Activated CD4-positive, alpha-beta T cell treated with anti-CD3 and anti-CD28 coated beads, Interleukin-2, Interleukin-4, amounts not matched to agents 100 ng/mL and 50 ng/mL, durations not matched to agents 16 hours and 8 hours (primary cell): ENCODE data around the gene RTL3.
A peak's percentile ranks its signal among the peaks of the same experiment; 100 is the strongest.
"Not testable (repeated sequence)": the region's sequence is repeated elsewhere in the genome, so short reads cannot be mapped to it uniquely, and the experiment has no call there.

Experiments used
- DNase-seq: peaks from one replicate; pipeline ENCODE4 v3.0.0-alpha.2; 2020; ENCODE audit warnings: low spot score

Gene RTL3

GRCh38 chrX:78658845-78659744 is at the start of gene RTL3:
Gene RTL3 (minus strand): TSS chrX:78659328. CDS start chrX:78658420, 908 bp downstream.
- DNase-seq, result peak; percentile 10

- DNase-seq, result no peak
Measured at GRCh38 chrX:78708816-78709215, 49.7 kb upstream of the RTL3 start.

GRCh38 chrX:78708262-78708661 is 49.1 kb upstream of the RTL3 start:
- DNase-seq, result peak; percentile 7

GRCh38 chrX:78706071-78706470 is 46.9 kb upstream of the RTL3 start:
- DNase-seq, result no peak

- DNase-seq, result no peak
Measured at GRCh38 chrX:78693536-78693935, 34.4 kb upstream of the RTL3 start.

- DNase-seq, result no peak
Measured at GRCh38 chrX:78693012-78693411, 33.9 kb upstream of the RTL3 start.

- DNase-seq, result no peak
Measured at GRCh38 chrX:78687586-78687985, 28.5 kb upstream of the RTL3 start.

- no peak for DNase-seq
Measured at GRCh38 chrX:78673246-78673645, 14.1 kb upstream of the RTL3 start.

GRCh38 chrX:78665342-78665741 is 6.2 kb upstream of the RTL3 start:
- DNase-seq, result no peak

GRCh38 chrX:78661836-78662235 is 2.7 kb upstream of the RTL3 start:
- DNase-seq, result no peak

- no peak for DNase-seq
Measured at GRCh38 chrX:78659955-78660354, 827 bp upstream of the RTL3 start.

- no peak for DNase-seq
Measured at GRCh38 chrX:78658414-78658813, 714 bp downstream of the RTL3 start.

GRCh38 chrX:78655642-78656041 is 3.5 kb downstream of the RTL3 start:
- DNase-seq, result no peak

- peak; percentile 40 for DNase-seq
Measured at GRCh38 chrX:78653118-78653822, 5.9 kb downstream of the RTL3 start.

- DNase-seq, result peak; percentile 71
Measured at GRCh38 chrX:78650906-78651437, 8.2 kb downstream of the RTL3 start.

GRCh38 chrX:78643874-78644273 is 15.3 kb downstream of the RTL3 start:
- DNase-seq, result no peak

GRCh38 chrX:78643096-78643495 is 16.0 kb downstream of the RTL3 start:
- no peak for DNase-seq

- not testable (repeated sequence) for DNase-seq
Measured at GRCh38 chrX:78636096-78636495, 23.0 kb downstream of the RTL3 start.

- no peak for DNase-seq
Measured at GRCh38 chrX:78624962-78625909, 33.9 kb downstream of the RTL3 start.

GRCh38 chrX:78624426-78624825 is 34.7 kb downstream of the RTL3 start:
- no peak for DNase-seq

- DNase-seq, result no peak
Measured at GRCh38 chrX:78622831-78623230, 36.3 kb downstream of the RTL3 start.

- DNase-seq, result no peak
Measured at GRCh38 chrX:78619834-78620233, 39.3 kb downstream of the RTL3 start.
